Testis (tissue), 3 donors: ENCODE results near the gene ACER3. TPM values are rescaled to one million over a fixed set of nuclear protein-coding genes. Genes with fewer than 3 reads are reported as not detected.
"Not testable (repeated sequence)": the region's sequence is repeated elsewhere in the genome, so short reads cannot be mapped to it uniquely, and the experiment has no call there.

ENCODE experiments used
- DNase-seq: peaks from one replicate; pipeline ENCODE4 v3.0.0-alpha.2; 2019
- H3K27ac ChIP-seq, 2 donors: fragments of 200-600 bp; sonication (generic); one replicate each; pipeline ENCODE4 v1.5.1; 2019
- H3K27me3 ChIP-seq: fragments of 200-600 bp; sonication (generic); one replicate; pipeline ENCODE4 v1.5.1; 2019
- H3K36me3 ChIP-seq: fragments of 200-600 bp; sonication (generic); one replicate; pipeline ENCODE4 v1.5.1; 2017; ENCODE audit warnings: low read depth; ENCODE audit errors: missing control alignments
- H3K4me1 ChIP-seq: fragments of 200-600 bp; sonication (generic); one replicate; pipeline ENCODE4 v1.5.1; 2019
- H3K4me3 ChIP-seq, 2 donors: fragments of 200-600 bp; sonication (generic); one replicate each; pipeline ENCODE4 v1.5.1; 2017 to 2019
- H3K9me3 ChIP-seq: fragments of 200-600 bp; sonication (generic); one replicate; pipeline ENCODE4 v1.5.1; 2017
- POLR2A ChIP-seq: fragments of 450-650 bp; IDR thresholded peaks from one replicate; pipeline ENCODE4 v1.6.1; 2017; ENCODE audit warnings: antibody characterized with exemption, mild to moderate bottlenecking, moderate library complexity
- WGBS, 2 donors: methylation state at CpG; one replicate each; pipeline ENCODE4 v1.1.5; 2018; 5-methylcytosine and 5-hydroxymethylcytosine counted together
- intact Hi-C: fragments of 100-400 bp; cut with DNase I; formaldehyde crosslinking; loops from one replicate; pipeline ENCODE4 v1.15.1; 2023; ENCODE audit warnings: low total_unique reads
- polyA plus RNA-seq: library from polyadenylated mRNA; stranded (reverse); fragments of 350-450 nt; fragmentation: Illumina TruSeq; extraction: RNeasy Lipid Tissue Mini Kit (QIAGEN cat#74804); gene quantifications from one replicate; pipeline ENCODE4 v1.2.3, GENCODE V29; 2014; ENCODE audit warnings: low read depth, low replicate concordance; ENCODE audit not compliant: insufficient read depth
- total RNA-seq, 2 donors: library from RNA; depleted of rRNA; stranded (reverse); fragments of >200 nt; gene quantifications; one replicate each; pipeline ENCODE4 v1.2.3, GENCODE V29; 2016
- TF ChIP-seq, protein P1 (sequence below), 3 experiments: fragments of 450-650 bp in 2 of 3; fragments of 200-600 bp in 1 of 3; sonication (generic) in 1 of 3; IDR thresholded peaks; one replicate each; pipeline ENCODE4 v1.5.1; 2016 to 2019; ENCODE audit warnings: antibody characterized with exemption in 3 of 3, mild to moderate bottlenecking in 2 of 3, moderate library complexity in 1 of 3

ACER3 gene
- total and polyA plus RNA-seq, 3 donors from 2014 or later: 14.6 to 34.8 (median 23.7) TPM

DNA sequence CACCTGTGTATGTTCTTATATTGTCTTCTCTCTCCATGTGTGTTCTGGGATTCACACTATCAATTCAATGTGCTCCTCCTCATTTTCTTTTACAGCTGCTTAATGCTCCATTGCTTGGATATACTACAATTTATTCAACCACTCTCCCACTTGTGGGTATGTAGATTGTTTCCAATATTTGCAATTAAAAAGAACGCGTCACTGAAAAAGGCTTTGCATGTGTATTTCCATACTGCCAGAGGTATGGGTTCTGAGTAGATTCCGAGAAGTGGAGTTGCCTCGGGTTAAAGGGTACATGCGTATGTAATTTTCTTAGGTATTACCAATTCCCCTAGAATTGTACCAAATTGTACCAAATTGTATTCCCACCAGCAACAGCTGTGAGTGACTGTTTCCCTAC, 199.1 kb downstream of the ACER3 start:
- DNase-seq: no peak
- H3K27ac ChIP-seq: no peak overlapping the region
- H3K4me1 ChIP-seq: no peaks in the 10 kb centered on the region
- no peaks in the 10 kb centered on the region for H3K27me3 ChIP-seq
- no peak overlapping the region for H3K4me3 ChIP-seq
- 79 to 92% methylated on average over 5 of the region's 5 CpGs for WGBS, 2 donors
- intact Hi-C loops: no loop called here
- no peak for TF ChIP-seq POLR2A
- no peaks in the 10 kb centered on the region for H3K36me3 ChIP-seq
- H3K9me3 ChIP-seq: no peaks in the 10 kb centered on the region

DNA sequence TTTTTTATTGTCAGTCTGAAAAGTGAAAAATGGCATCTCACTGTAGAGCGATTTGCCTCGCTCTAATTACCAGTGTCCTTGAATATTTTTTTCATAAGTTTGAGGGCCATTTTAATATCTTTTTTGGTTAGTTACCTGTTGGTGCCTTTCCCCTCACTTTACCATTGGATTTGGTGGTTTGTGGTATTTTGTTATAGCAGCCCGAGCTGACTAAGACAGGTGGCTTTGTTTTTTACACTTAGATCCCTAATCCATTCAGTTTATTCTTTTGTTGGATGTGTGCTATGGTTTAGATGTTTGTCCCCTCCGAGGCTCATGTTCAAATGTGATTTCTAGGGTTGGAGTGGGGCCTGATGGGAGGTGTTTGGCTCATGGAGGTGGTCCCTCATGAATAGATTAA, 199.5 kb downstream of the ACER3 start:
- Histone ChIP-seq H3K27me3 (no peaks in the 10 kb centered on the region), H3K4me1 (no peaks in the 10 kb centered on the region), H3K9me3 (no peaks in the 10 kb centered on the region), H3K4me3 (no peak overlapping the region), H3K27ac (no peak overlapping the region), H3K36me3 (no peaks in the 10 kb centered on the region)
- no peak for TF ChIP-seq POLR2A
- TF ChIP-seq, protein P1, sequence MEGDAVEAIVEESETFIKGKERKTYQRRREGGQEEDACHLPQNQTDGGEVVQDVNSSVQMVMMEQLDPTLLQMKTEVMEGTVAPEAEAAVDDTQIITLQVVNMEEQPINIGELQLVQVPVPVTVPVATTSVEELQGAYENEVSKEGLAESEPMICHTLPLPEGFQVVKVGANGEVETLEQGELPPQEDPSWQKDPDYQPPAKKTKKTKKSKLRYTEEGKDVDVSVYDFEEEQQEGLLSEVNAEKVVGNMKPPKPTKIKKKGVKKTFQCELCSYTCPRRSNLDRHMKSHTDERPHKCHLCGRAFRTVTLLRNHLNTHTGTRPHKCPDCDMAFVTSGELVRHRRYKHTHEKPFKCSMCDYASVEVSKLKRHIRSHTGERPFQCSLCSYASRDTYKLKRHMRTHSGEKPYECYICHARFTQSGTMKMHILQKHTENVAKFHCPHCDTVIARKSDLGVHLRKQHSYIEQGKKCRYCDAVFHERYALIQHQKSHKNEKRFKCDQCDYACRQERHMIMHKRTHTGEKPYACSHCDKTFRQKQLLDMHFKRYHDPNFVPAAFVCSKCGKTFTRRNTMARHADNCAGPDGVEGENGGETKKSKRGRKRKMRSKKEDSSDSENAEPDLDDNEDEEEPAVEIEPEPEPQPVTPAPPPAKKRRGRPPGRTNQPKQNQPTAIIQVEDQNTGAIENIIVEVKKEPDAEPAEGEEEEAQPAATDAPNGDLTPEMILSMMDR (IDR thresholded peaks at IDR 0.05): no peak
- intact Hi-C loops: no loop called here
- DNase-seq: no peak
- WGBS, 2 donors: 84 to 86% methylated on average over 4 of the region's 4 CpGs

GRCh38 chr11:77061258-77061657, 200.5 kb downstream of the ACER3 start:
- H3K27ac ChIP-seq, H3K4me1 ChIP-seq, H3K36me3 ChIP-seq, DNase-seq, H3K4me3 ChIP-seq, intact Hi-C loops, H3K9me3 ChIP-seq, H3K27me3 ChIP-seq: not testable (repeated sequence)
- WGBS, 2 donors: 82 to 85% methylated on average over 4 of the region's 4 CpGs

GRCh38 chr11:77062924-77063323, 202.2 kb downstream of the ACER3 start:
- Histone ChIP-seq H3K27me3 (no peaks in the 10 kb centered on the region), H3K4me1 (peaks cover 15% of the 10 kb centered on the region), H3K27ac (no peak overlapping the region), H3K36me3 (no peaks in the 10 kb centered on the region), H3K4me3 (no peak overlapping the region), H3K9me3 (no peaks in the 10 kb centered on the region)
- intact Hi-C loops: no loop called here
- TF ChIP-seq, protein P1 (IDR thresholded peaks at IDR 0.05): no peak
- no peak for TF ChIP-seq POLR2A
- no peak for DNase-seq

DNA sequence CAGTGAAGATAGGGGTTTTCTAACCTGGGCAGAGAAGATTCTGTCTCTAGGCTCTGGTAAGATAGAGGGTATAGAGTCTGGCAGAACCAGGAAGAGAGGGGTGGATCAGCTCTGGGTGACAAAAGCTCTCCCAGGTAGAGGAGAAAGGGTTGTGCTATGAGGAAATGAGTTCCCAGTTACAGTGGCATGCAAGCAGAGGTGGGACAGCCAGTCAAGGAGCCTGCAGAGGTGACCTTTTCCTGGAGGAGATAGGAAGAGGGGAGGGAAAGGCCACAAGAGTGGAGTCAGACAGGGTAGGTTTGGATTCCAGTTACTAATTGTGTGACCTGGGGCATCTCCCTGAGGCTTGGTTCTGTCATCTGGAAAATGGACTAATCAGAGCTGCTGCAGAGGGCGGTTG, 202.7 kb downstream of the ACER3 start:
- H3K27ac ChIP-seq: no peak overlapping the region
- H3K27me3 ChIP-seq: no peaks in the 10 kb centered on the region
- no peak overlapping the region for H3K4me3 ChIP-seq
- DNase-seq: no peak
- 100% methylated on average over 1 of the region's 1 CpG for WGBS, 2 donors
- H3K36me3 ChIP-seq: no peaks in the 10 kb centered on the region
- no peaks in the 10 kb centered on the region for H3K9me3 ChIP-seq
- intact Hi-C loops: no loop called here
- TF ChIP-seq, protein P1 (IDR thresholded peaks at IDR 0.05): no peak
- no peak for TF ChIP-seq POLR2A
- H3K4me1 ChIP-seq: peaks cover 19% of the 10 kb centered on the region

- DNase-seq: no peak
- no peaks in the 10 kb centered on the region for H3K36me3 ChIP-seq
- H3K27me3 ChIP-seq: no peaks in the 10 kb centered on the region
- no peak overlapping the region for H3K27ac ChIP-seq
- 93 to 99% methylated on average over 4 of the region's 4 CpGs for whole genome bisulfite sequencing, 2 donors
- no peak overlapping the region for H3K4me3 ChIP-seq
- H3K9me3 ChIP-seq: no peaks in the 10 kb centered on the region
- TF ChIP-seq, protein P1 (IDR thresholded peaks at IDR 0.05): no peak
- no peak for TF ChIP-seq POLR2A
- peaks cover 23% of the 10 kb centered on the region for H3K4me1 ChIP-seq
- intact Hi-C loops: no loop called here
Observed at GRCh38 chr11:77063861-77064260, 203.1 kb downstream of the ACER3 start.
